Measurements from ENCODE around the gene PNPLA7. TPM values are rescaled to one million over a fixed set of nuclear protein-coding genes. Genes with fewer than 3 reads are reported as not detected.
A peak's percentile ranks its signal among the peaks of the same experiment; 100 is the strongest.

PNPLA7 gene
- total and polyA plus RNA-seq, 2 of the 13 experiments (the other 11 are each of a cell fraction or from before 2014, with no cell fraction given): 0.42 to 1.5 TPM

GRCh38 chr9:137578518-137579258, 28.5 kb upstream of the PNPLA7 start, which contains the start of gene DPH7 (continued):
- TF ChIP-seq REL (CRISPR knock-in tag; conservative IDR thresholded peaks at IDR 0.05): peak; percentile 89; the same call in 1 of the 2 replicates
- TF ChIP-seq ZNF263 (CRISPR knock-in tag; IDR thresholded peaks at IDR 0.05): 0 out of 2 replicates have a peak, but pooled peaks have one; percentile 12
- no peak for TF ChIP-seq CEBPG (CRISPR knock-in tag; IDR thresholded peaks at IDR 0.05)
- no peak for TF ChIP-seq ETS1 (CRISPR knock-in tag; IDR thresholded peaks at IDR 0.05)
- TF ChIP-seq POLR2G (IDR thresholded peaks at IDR 0.05; ENCODE audit: low read depth, low read length): peak; percentile 80
- no peak for TF ChIP-seq PCBP2 (optimal IDR thresholded peaks at IDR 0.05; ENCODE audit: low read depth, low read length, poor library complexity, severe bottlenecking)
- TF ChIP-seq ZNF317 (CRISPR knock-in tag; IDR thresholded peaks at IDR 0.05): no peak
- no peak for TF ChIP-seq ZSCAN5A (CRISPR knock-in tag; IDR thresholded peaks at IDR 0.05; ENCODE audit: borderline replicate concordance)
- no peak for TF ChIP-seq POLR2AphosphoS2 (IDR thresholded peaks at IDR 0.05; ENCODE audit: low read depth, low read length)
- TF ChIP-seq ZMYM2 (CRISPR knock-in tag; IDR thresholded peaks at IDR 0.05): no peak
- no peak for TF ChIP-seq DBP (CRISPR knock-in tag; IDR thresholded peaks at IDR 0.05; ENCODE audit: not compliant biosample characterization)
- no peak for TF ChIP-seq CENPX (CRISPR knock-in tag; IDR thresholded peaks at IDR 0.05)
- peak; percentile 95 for TF ChIP-seq SP2 (CRISPR knock-in tag; IDR thresholded peaks at IDR 0.05)
- no peak for TF ChIP-seq ZFP41 (CRISPR knock-in tag; IDR thresholded peaks at IDR 0.05; ENCODE audit: borderline replicate concordance)
- TF ChIP-seq ZFP36L1 (CRISPR knock-in tag; IDR thresholded peaks at IDR 0.05): peak; percentile 41; the same call in 1 of the 2 replicates
- TF ChIP-seq ZNF24 (IDR thresholded peaks at IDR 0.05): no peak
- no peak; the same call in 1 of the 2 replicates for TF ChIP-seq ISX (CRISPR knock-in tag; conservative IDR thresholded peaks at IDR 0.05)
- TF ChIP-seq FOXJ3 (CRISPR knock-in tag; IDR thresholded peaks at IDR 0.05; ENCODE audit: borderline replicate concordance): no peak
- no peak for TF ChIP-seq U2AF2 (IDR thresholded peaks at IDR 0.05; ENCODE audit: low read depth, low read length)
- peak; percentile 75 for TF ChIP-seq TAF1 (CRISPR knock-in tag; IDR thresholded peaks at IDR 0.05)
- no peak for TF ChIP-seq ZNF839 (CRISPR knock-in tag; IDR thresholded peaks at IDR 0.05; ENCODE audit: borderline replicate concordance)
- peak; percentile 11; the same call in 1 of the 2 replicates for TF ChIP-seq SP5 (CRISPR knock-in tag; IDR thresholded peaks at IDR 0.05; ENCODE audit: borderline replicate concordance, low read depth)
- TF ChIP-seq ZNF747 (CRISPR knock-in tag; IDR thresholded peaks at IDR 0.05; ENCODE audit: borderline replicate concordance): peak; percentile 55; the same call in 1 of the 2 replicates
- TF ChIP-seq JUN (CRISPR knock-in tag; IDR thresholded peaks at IDR 0.05): 0 out of 2 replicates have a peak, but pooled peaks have one; percentile 27
- no peak for TF ChIP-seq ZNF557 (CRISPR knock-in tag; IDR thresholded peaks at IDR 0.05)
- TF ChIP-seq ARNT2 (CRISPR knock-in tag; IDR thresholded peaks at IDR 0.05; ENCODE audit: low read depth): peak; percentile 90
- TF ChIP-seq MED13 (CRISPR knock-in tag; IDR thresholded peaks at IDR 0.05): no peak; the same call in 1 of the 2 replicates
- peak; percentile 68; the same call in 1 of the 2 replicates for TF ChIP-seq KLF12 (CRISPR knock-in tag; IDR thresholded peaks at IDR 0.05; ENCODE audit: borderline replicate concordance)

All from HepG2 (cell line).